Stomach (tissue), 4 donors: ENCODE results near the gene KHDRBS2.

Source experiments
- CTCF ChIP-seq, 7 experiments: fragments of 450-650 bp in 4 of 7; fragments of 200-600 bp in 3 of 7; sonication (generic) in 3 of 7; IDR thresholded peaks; one replicate each; pipeline ENCODE4 v1.5.1; 2016 to 2019; ENCODE audit warnings: antibody characterized with exemption in 7 of 7, control low read depth in 2 of 7, mild to moderate bottlenecking in 1 of 7
- POLR2A ChIP-seq, 4 donors: fragments of 450-650 bp; IDR thresholded peaks; one replicate each; pipeline ENCODE4 v1.6.1; 2016; ENCODE audit warnings: antibody characterized with exemption in 4 of 4, control low read depth in 2 of 4, mild to moderate bottlenecking in 1 of 4, moderate library complexity in 1 of 4
- POLR2AphosphoS5 ChIP-seq, 3 donors: sonication (generic); formaldehyde crosslinking; IDR thresholded peaks; one replicate each; pipeline ENCODE4 v1.6.1; 2016; ENCODE audit warnings: antibody characterized with exemption in 3 of 3

- TF ChIP-seq CTCF (IDR thresholded peaks at IDR 0.05) (no peak), POLR2A (IDR thresholded peaks at IDR 0.05) (no peak), POLR2AphosphoS5 (IDR thresholded peaks at IDR 0.05) (no peak)
Measured at GRCh38 chr6:61949971-61950370, 336.1 kb downstream of the KHDRBS2 start.
